T-helper 1 cell treated with Interleukin-12 subunit alpha and Interleukin-12 subunit beta and Interleukin-4 antibody, amounts not matched to agents 30 μg/mL and 1 μg/mL, for 36 hours (primary cell): ENCODE data around the gene CAMTA2.
A peak's percentile ranks its signal among the peaks of the same experiment; 100 is the strongest.

Source experiments
- H3K27ac Mint-ChIP-seq: one replicate; pipeline ENCODE4 v1.8.0; 2021; ENCODE audit warnings: mild to moderate bottlenecking, mixed read lengths
- H3K27me3 Mint-ChIP-seq: one replicate; pipeline ENCODE4 v1.8.0; 2021; ENCODE audit warnings: low read depth, mixed read lengths
- H3K36me3 Mint-ChIP-seq: one replicate; pipeline ENCODE4 v1.8.0; 2021; ENCODE audit warnings: low read depth, mixed read lengths
- H3K4me1 Mint-ChIP-seq: one replicate; pipeline ENCODE4 v1.8.0; 2021; ENCODE audit warnings: low read depth, mixed read lengths
- H3K4me3 Mint-ChIP-seq: one replicate; pipeline ENCODE4 v1.8.0; 2021; ENCODE audit warnings: mild to moderate bottlenecking, moderate library complexity, mixed read lengths
- H3K9me3 Mint-ChIP-seq: one replicate; pipeline ENCODE4 v1.8.0; 2021; ENCODE audit warnings: mixed read lengths

The CAMTA2 gene

DNA sequence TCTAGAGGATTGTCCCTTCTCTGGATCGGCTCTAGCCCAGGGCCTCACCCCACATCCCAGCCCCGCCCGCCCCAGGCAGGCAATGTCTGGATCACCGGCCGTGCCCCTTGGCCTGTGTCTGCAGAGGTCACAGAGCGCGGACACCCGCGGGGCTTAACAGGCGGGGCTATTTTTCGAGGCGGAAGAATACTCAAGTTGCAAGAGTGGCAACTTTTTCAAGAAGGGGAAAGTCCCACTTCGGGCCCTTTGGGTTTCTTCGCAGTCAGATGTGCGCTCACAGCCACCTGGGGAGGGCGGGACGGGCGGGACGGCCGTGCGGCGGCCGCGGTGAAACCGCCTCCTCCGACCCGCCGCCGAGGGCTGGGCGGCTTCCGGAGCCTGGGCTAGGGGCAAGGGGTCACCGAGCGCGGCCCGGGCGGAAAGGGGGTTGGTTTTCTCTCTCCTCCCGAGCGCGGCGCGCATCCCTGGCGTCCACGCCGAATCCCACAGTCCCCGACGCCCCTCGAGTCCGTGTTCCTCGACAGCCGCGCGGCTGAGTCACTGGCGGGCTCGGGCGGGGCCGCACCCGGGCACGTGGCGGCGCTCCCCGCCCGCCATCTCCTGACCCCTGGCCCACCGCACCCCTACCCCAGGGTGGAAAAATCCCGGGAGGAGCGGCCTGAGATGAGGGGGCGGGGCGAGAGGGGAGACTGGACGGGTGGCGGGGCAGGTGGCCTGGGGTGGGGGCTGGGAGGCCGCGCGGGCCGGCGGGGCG, 38.0 kb downstream of the CAMTA2 start:
- H3K36me3 Mint-ChIP-seq = peaks cover 33% of the 10 kb centered on the region
- peaks cover 22% of the 10 kb centered on the region for H3K4me1 Mint-ChIP-seq
- H3K4me3 Mint-ChIP-seq = peak overlapping the region; percentile 79
- no peaks in the 10 kb centered on the region for H3K27me3 Mint-ChIP-seq
- H3K27ac Mint-ChIP-seq = peak overlapping the region; percentile 83
- no peaks in the 10 kb centered on the region for H3K9me3 Mint-ChIP-seq

DNA sequence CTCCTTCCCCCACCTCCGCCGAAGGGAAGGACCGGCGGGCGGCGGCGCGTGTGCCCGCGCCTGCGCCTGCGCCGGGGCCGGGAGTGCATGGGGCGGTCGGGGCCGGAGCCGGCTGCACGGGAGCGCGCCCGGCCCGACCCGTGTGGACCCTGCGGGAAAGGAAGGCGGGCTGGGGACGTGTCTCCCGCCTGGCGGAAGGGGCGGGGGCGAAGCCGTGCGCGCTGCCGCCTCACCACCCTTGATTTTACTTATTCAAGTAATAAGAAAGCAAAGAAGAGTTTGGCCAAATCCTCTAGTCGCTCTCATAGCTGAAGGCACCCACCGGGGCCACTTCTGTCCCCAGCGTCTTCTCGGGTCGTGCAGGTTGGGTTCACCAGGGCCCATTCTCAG, 38.5 kb downstream of the CAMTA2 start:
- Mint-ChIP-seq H3K4me1 (peaks cover 27% of the 10 kb centered on the region), H3K27me3 (no peaks in the 10 kb centered on the region), H3K4me3 (peak overlapping the region; percentile 99), H3K9me3 (no peaks in the 10 kb centered on the region), H3K27ac (peak overlapping the region; percentile 99), H3K36me3 (peaks cover 37% of the 10 kb centered on the region)

DNA sequence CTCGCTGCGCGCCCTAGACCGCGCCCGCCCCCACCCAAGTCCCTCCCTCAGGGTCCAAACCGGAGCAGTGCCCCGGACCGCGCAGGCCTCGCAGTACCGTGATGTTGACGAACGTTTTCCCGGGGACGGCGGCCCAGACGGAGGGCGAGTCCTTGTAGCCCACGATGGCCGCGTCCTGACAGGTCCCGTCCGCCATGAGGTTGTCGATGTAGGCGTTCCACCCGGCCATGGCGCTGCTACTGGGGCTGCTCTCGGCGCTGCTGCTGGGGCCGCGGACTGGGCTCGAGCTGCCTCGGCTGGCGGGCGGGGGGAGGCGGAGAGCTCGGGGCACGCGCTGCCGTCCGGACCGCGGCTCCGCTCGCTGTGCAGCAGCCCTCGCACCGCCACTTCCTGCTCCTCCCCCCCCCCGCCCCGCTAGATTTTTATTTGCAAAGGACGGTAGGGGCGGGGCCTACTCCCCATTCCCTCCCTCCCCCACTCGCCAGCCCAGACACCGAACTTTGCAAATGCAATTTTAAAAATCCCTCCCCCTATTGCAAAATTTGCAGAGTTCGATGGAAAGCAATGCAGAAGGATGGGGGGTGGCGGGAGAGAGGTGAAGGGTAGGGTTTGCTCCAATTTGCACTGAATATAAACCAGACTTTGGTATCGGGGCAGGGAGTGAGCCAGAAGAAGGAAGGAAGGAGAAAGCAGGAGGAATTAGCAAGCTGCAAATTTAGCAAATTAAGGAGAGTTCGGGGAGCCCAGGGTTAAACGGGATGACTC, 39.1 kb downstream of the CAMTA2 start, which contains the start of gene PFN1:
Gene PFN1, minus strand, starts transcription at position 365 of the 765 bp plus-strand sequence. Its CDS starts 136 bp downstream, at position 229.
- H3K27ac Mint-ChIP-seq = peak within 1 kb of the TSS; percentile 99
- H3K4me1 Mint-ChIP-seq = peaks cover 28% of the 10 kb centered on the region
- peaks cover 38% of the 10 kb centered on the region for H3K36me3 Mint-ChIP-seq
- H3K9me3 Mint-ChIP-seq = no peaks in the 10 kb centered on the region
- H3K4me3 Mint-ChIP-seq = peak within 1 kb of the TSS; percentile 99
- no peaks in the 10 kb centered on the region for H3K27me3 Mint-ChIP-seq

DNA sequence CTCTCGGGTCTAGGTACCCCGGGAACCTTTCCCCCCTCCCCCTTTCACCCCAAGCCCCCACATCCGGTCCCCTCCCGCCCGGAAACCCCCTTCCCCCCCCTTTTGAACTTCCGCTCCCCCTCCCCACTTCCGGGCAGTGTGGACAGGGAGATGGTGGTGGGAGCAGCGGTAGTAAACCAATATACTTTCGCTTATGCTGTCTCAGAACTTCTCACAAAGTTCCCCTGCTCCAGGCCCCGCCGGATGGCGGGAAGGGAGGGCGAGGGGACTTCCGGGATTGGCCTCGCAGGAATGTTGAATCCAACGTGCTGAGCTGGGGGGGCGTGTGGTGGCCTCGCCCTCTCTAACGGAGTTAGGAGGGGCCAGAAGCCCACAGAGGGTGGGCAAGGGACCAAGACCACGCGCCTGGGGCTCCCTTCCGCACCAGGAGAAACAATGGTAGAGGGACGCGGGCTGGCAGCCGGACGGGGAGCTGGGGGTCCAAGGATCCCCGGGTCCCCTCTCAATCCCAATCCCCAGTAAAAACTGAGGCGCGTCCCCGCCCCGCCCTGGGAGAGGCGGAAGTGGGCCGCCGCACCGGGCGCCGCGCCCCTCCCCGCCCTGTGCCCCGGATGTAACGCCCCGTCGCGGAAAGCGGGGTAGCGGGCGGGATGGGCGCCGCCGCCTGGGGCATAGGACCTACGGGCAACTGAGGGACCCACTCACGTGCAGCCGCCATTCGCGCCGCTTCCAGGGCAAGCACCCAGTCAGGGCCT, 39.9 kb downstream of the CAMTA2 start:
- Mint-ChIP-seq H3K4me1 (peaks cover 34% of the 10 kb centered on the region), H3K27me3 (no peaks in the 10 kb centered on the region), H3K9me3 (no peaks in the 10 kb centered on the region), H3K4me3 (peak overlapping the region; percentile 90), H3K36me3 (peaks cover 46% of the 10 kb centered on the region), H3K27ac (peak overlapping the region; percentile 85)

DNA sequence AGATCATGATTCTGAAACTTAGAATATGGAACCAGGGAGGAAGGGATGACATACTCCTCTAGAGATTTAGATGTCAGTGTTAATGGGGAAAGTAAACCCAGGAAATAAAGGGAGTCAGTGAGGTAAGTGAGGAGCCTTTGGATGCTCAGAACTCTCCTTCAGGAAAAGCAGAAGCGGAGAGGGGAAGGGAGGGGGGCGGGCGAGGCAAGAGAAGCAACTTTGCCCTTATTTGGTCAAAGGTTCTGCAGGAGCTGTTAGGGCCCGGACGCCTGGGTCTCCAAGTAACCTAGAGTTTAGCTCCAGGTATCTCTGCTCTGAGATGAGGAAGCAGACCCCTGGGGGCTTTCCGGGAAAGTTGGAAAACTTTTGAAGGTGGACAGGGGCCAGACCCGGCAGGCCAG, 40.5 kb downstream of the CAMTA2 start:
- Mint-ChIP-seq H3K4me3 (peak overlapping the region; percentile 90), H3K36me3 (peaks cover 52% of the 10 kb centered on the region), H3K4me1 (peaks cover 40% of the 10 kb centered on the region), H3K9me3 (no peaks in the 10 kb centered on the region), H3K27me3 (no peaks in the 10 kb centered on the region), H3K27ac (peak overlapping the region; percentile 85)

DNA sequence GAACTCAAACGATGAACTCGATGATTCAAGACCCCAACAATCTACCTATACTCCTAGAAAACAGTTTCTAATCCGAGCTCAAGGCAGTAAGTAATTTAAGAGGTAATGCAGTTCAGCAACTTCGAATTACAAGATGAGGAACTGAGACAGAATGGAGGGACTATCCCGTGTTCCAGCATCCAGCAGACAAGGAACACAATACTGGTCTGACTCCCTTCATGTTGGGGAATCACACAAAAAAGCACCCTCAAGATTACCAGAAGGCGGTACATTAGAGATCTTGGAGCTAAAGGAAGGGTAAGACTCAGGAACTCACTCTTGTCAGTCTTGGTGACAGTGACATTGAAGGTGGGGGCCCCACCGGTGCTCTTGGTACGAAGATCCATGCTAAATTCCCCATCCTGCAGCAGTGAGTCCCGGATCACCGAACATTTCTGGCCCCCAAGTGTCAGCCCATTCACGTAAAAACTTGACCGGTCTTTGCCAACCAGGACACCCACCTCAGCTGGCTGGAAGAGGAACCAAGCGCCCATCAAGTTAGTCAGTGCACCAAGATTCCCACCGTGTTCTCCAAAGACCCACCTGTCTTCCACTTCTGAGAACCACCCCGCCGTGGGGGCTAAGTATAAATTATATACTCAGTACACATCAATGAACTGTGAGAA, 41.0 kb downstream of the CAMTA2 start:
- H3K36me3 Mint-ChIP-seq = peaks cover 57% of the 10 kb centered on the region
- peaks cover 45% of the 10 kb centered on the region for H3K4me1 Mint-ChIP-seq
- H3K9me3 Mint-ChIP-seq = no peaks in the 10 kb centered on the region
- H3K27me3 Mint-ChIP-seq = no peaks in the 10 kb centered on the region
- peak overlapping the region; percentile 90 for H3K4me3 Mint-ChIP-seq
- H3K27ac Mint-ChIP-seq = peak overlapping the region; percentile 85

DNA sequence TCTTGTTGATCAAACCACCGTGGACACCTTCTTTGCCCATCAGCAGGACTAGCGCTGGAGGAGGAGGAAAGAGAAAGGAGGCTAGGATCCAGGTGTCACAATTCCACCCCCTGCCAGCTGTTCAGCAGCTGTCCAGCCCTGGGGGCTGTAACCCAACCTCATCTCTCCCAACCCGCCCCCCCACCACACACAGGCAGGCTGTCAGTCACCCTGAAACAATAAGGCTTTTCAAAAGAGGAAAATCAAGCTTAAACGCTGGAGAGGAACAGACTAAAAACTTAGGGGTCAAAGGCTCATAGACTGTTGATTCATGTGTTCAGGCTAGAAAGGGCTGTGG, 41.6 kb downstream of the CAMTA2 start:
- Mint-ChIP-seq H3K27ac (peak overlapping the region; percentile 95), H3K27me3 (no peaks in the 10 kb centered on the region), H3K4me3 (peak overlapping the region; percentile 90), H3K9me3 (no peaks in the 10 kb centered on the region), H3K4me1 (peaks cover 47% of the 10 kb centered on the region), H3K36me3 (peaks cover 63% of the 10 kb centered on the region)

DNA sequence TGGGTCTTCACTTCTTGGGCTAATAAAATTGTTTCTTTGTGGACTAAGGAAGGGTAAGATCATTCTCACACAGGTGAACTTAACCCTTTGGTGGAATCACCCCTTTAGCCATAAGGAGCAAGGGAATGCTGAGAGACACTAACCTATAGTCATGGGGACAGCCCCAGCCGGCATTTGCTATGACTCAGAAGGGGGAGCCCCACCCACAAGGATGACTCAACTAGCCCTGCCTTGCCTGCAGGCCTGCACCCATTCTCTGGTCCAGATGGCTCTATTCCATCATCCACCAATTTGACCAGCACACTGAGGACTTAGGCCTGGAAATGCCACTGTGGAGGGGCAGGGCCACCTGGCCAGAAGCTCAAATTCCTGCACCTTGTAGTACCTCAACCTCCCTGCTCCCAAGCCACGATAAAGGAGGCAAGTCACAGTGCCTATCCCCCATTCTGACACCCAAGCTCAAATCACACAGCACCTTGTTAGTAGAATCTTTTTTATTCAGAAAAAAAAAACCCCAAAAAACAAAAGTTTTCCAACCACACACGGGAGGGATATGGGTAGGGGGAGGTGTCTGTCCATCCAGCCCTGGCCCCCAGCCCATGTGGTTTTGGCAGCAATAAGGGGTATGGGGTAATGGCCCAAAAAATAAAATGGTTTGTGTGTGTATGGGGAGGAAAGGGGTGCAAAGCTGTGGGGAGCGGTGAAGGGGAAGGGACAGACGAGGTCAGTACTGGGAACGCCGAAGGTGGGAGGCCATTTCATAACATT, 42.1 kb downstream of the CAMTA2 start:
- Mint-ChIP-seq H3K4me1 (peaks cover 42% of the 10 kb centered on the region), H3K36me3 (peaks cover 63% of the 10 kb centered on the region), H3K27ac (peak overlapping the region; percentile 95), H3K27me3 (no peaks in the 10 kb centered on the region), H3K9me3 (no peaks in the 10 kb centered on the region), H3K4me3 (peak overlapping the region; percentile 90)

DNA sequence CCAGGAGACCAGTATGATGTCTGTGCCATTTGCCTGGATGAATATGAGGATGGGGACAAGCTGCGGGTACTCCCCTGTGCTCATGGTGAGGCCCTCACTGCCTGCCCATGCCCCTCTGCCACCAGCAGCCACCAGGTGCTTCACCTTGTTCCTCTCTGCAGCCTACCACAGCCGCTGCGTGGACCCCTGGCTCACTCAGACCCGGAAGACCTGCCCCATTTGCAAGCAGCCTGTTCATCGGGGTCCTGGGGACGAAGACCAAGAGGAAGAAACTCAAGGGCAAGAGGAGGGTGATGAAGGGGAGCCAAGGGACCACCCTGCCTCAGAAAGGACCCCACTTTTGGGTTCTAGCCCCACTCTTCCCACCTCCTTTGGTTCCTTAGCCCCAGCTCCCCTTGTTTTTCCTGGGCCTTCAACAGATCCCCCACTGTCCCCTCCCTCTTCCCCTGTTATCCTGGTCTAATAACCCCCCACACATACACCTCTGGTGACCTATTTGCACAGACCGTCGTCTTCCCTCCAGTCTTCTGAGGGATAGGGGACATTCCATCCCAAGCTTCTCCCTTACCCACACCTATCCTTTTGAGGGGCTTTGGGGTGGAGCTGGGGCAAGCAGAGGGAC, 42.8 kb downstream of the CAMTA2 start:
- H3K4me3 Mint-ChIP-seq = peak overlapping the region; percentile 90
- H3K27me3 Mint-ChIP-seq = no peaks in the 10 kb centered on the region
- H3K9me3 Mint-ChIP-seq = no peaks in the 10 kb centered on the region
- H3K36me3 Mint-ChIP-seq = peaks cover 65% of the 10 kb centered on the region
- H3K27ac Mint-ChIP-seq = peak overlapping the region; percentile 95
- peaks cover 42% of the 10 kb centered on the region for H3K4me1 Mint-ChIP-seq

DNA sequence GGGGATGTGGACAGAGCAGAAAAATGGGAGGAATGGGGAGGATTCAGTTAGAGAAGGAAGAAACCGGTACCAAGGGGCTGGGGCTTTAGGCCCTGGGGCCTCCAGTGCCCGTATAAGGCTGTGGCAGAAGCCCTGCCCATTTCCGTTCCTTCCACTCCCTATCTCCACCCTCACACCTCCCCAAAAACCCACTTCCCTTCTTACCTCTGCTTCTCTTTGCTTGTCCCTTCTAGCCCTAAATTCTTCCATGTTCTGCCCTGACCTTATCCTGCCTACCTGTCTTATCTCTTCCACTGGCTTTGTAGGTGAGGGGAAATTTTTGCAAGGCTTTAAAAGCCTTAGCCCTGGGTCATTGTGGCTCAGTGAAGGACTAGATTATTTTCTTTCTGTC, 43.3 kb downstream of the CAMTA2 start:
- Mint-ChIP-seq H3K9me3 (no peaks in the 10 kb centered on the region), H3K4me3 (peak overlapping the region; percentile 90), H3K27me3 (no peaks in the 10 kb centered on the region), H3K36me3 (peaks cover 65% of the 10 kb centered on the region), H3K27ac (peak overlapping the region; percentile 95), H3K4me1 (peaks cover 42% of the 10 kb centered on the region)

DNA sequence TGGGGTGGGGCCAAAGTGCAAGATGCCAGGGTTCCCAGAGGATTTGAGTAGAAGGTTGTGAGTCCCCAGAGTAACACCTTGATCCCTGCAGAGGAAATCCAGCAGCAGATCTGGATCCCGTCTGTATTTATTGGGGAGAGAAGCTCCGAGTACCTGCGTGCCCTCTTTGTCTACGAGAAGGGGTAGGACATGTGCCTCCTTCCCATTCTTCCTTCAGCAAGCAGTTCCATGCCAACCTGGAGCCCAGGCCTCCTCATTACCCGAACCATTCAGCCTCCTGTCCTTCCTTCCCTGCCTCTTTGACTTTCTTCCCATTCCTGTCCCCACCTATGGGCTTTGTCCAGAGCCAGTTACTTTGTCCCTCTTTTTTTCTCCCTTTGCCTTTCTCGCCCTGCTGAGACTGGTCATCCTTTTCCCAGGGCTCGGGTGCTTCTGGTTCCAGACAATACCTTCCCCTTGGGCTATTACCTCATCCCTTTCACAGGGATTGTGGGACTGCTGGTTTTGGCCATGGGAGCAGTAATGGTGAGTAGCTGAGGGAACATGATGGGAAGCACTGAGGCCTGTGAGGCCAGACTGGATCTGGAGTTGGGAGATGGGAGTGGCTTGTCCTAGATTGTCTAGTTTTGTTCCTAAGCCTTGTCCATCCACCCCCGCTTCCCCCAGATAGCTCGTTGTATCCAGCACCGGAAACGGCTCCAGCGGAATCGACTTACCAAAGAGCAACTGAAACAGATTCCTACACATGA, 44.5 kb downstream of the CAMTA2 start:
- Mint-ChIP-seq H3K4me3 (peak overlapping the region; percentile 90), H3K4me1 (peaks cover 49% of the 10 kb centered on the region), H3K9me3 (no peaks in the 10 kb centered on the region), H3K36me3 (peaks cover 72% of the 10 kb centered on the region), H3K27me3 (no peaks in the 10 kb centered on the region), H3K27ac (peak overlapping the region; percentile 41)

DNA sequence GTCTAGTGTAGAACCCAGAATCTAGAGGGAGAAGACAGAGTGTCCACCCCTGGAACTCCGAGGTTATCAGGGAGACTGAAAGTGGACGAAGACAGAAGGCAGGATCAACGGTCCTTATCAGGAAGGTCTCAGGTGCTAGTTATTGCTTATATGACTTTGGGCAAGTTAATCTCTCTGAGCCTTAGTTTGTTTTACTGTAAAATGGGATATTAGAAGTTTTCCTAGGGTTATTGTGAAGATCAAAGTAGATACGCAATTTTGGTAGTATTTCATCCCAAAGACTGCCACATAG, 46.2 kb downstream of the CAMTA2 start:
- peaks cover 50% of the 10 kb centered on the region for H3K4me1 Mint-ChIP-seq
- H3K4me3 Mint-ChIP-seq = peak overlapping the region; percentile 90
- no peaks in the 10 kb centered on the region for H3K9me3 Mint-ChIP-seq
- no peaks in the 10 kb centered on the region for H3K27me3 Mint-ChIP-seq
- H3K27ac Mint-ChIP-seq = peak overlapping the region; percentile 93
- H3K36me3 Mint-ChIP-seq = peaks cover 69% of the 10 kb centered on the region
